B cell (primary cell): ENCODE measurements around the gene STIM1. TPM values are rescaled to one million over a fixed set of nuclear protein-coding genes. Genes with fewer than 3 reads are reported as not detected.

Experiments used
- ATAC-seq: fragments of 200-7000 bp; cut with Tn5 transposase; one replicate; pipeline ENCODE4 v1.10.0; 2021; ENCODE audit warnings: low read depth, mild to moderate bottlenecking, moderate number of reproducible peaks, moderate library complexity
- CTCF ChIA-PET: fragments of 350-600 bp; sonication (Branson Sonifier 250); formaldehyde crosslinking; loops from one replicate; lab custom pipeline; 2021; ENCODE audit warnings: antibody characterized with exemption, inconsistent platforms; lab: Charles Lee
- POLR2A ChIA-PET: fragments of 350-600 bp; sonication (Branson Sonifier 250); formaldehyde crosslinking; loops from one replicate; lab custom pipeline; 2021; ENCODE audit warnings: antibody characterized with exemption; lab: Charles Lee
- DNase-seq: peaks from one replicate; pipeline ENCODE4 v3.0.0; 2013
- H2AFZ ChIP-seq: 2 replicates; pipeline ENCODE4 v1.6.1; 2012; ENCODE audit warnings: mild to moderate bottlenecking, low read depth, low read length; ENCODE audit not compliant: insufficient read depth, poor library complexity, severe bottlenecking
- H3K27ac ChIP-seq, 2 donors: 1 replicate in 1 of 2; 2 replicates in 1 of 2; pipeline ENCODE4 v1.5.1; 2012 to 2013; ENCODE audit warnings: low read length in 2 of 2, mild to moderate bottlenecking in 2 of 2, moderate library complexity in 1 of 2
- H3K27me3 ChIP-seq, 4 experiments: fragments of 200-600 bp in 1 of 4; sonication (generic) in 1 of 4; replicated peaks in 1 of 4; 1 replicate in 2 of 4; 2 replicates in 2 of 4; pipeline versions ENCODE4 v1.6.1 to v1.7.0; 2013 to 2016; ENCODE audit warnings: low read length in 3 of 4, mild to moderate bottlenecking in 2 of 4, mixed read lengths in 1 of 4, moderate library complexity in 1 of 4; ENCODE audit not compliant: insufficient read depth in 4 of 4, control insufficient read depth in 3 of 4; ENCODE audit errors: control extremely low read depth in 1 of 4
- H3K36me3 ChIP-seq, 2 experiments: replicated peaks in 1 of 2; 1 replicate in 1 of 2; 2 replicates in 1 of 2; pipeline versions ENCODE4 v1.6.1 to v1.7.1; 2013; ENCODE audit warnings: low read length in 1 of 2; ENCODE audit not compliant: insufficient read depth in 2 of 2, control insufficient read depth in 1 of 2; ENCODE audit errors: control extremely low read depth in 1 of 2, extremely low read depth in 1 of 2
- H3K4me1 ChIP-seq, 2 donors: fragments of 200-600 bp in 1 of 2; sonication (generic) in 1 of 2; 1 replicate in 1 of 2; 2 replicates in 1 of 2; pipeline versions ENCODE4 v1.5.1 to v1.6.1; 2013 to 2017; ENCODE audit warnings: low read length in 2 of 2; ENCODE audit not compliant: control insufficient read depth in 2 of 2, insufficient read depth in 2 of 2
- H3K4me2 ChIP-seq: replicated peaks from 2 replicates; pipeline ENCODE3; 2012; ENCODE audit warnings: mild to moderate bottlenecking, low read depth, low read length; ENCODE audit not compliant: poor library complexity, severe bottlenecking
- H3K4me3 ChIP-seq, 5 experiments: fragments of 200-600 bp in 1 of 5; sonication (generic) in 1 of 5; 1 replicate in 3 of 5; 2 replicates in 2 of 5; pipeline versions ENCODE4 v1.5.1 to v1.7.0; 2011 to 2016; ENCODE audit warnings: low read length in 4 of 5, mild to moderate bottlenecking in 4 of 5, low read depth in 2 of 5, control low read depth in 1 of 5, moderate library complexity in 1 of 5; ENCODE audit not compliant: insufficient read depth in 1 of 5; ENCODE audit errors: control extremely low read depth in 1 of 5, extremely low read depth in 1 of 5
- H3K79me2 ChIP-seq: fragments of 200-600 bp; sonication (generic); one replicate; pipeline ENCODE4 v1.6.0; 2016; ENCODE audit warnings: low read length; ENCODE audit not compliant: control insufficient read depth, insufficient read depth
- H3K9ac ChIP-seq: fragments of 200-600 bp; sonication (generic); 2 replicates; pipeline ENCODE4 v1.6.1; 2017; ENCODE audit warnings: mild to moderate bottlenecking, low read length, moderate library complexity
- H3K9me3 ChIP-seq, 3 donors: one replicate each; pipeline versions ENCODE4 v1.6.1 to v1.7.1; 2013; ENCODE audit warnings: low read length in 2 of 3; ENCODE audit not compliant: control insufficient read depth in 2 of 3, insufficient read depth in 1 of 3; ENCODE audit errors: control extremely low read depth in 1 of 3
- H4K20me1 ChIP-seq: 2 replicates; pipeline ENCODE4 v1.6.0; 2012; ENCODE audit warnings: mild to moderate bottlenecking, low read length; ENCODE audit not compliant: insufficient read depth, control insufficient read depth, poor library complexity, severe bottlenecking
- H3K27ac Mint-ChIP-seq: one replicate; pipeline ENCODE4 v1.8.0; 2021; ENCODE audit warnings: mixed read lengths
- H3K27me3 Mint-ChIP-seq: one replicate; pipeline ENCODE4 v1.8.0; 2021; ENCODE audit warnings: mixed read lengths
- H3K4me1 Mint-ChIP-seq: one replicate; pipeline ENCODE4 v1.8.0; 2021; ENCODE audit warnings: mixed read lengths
- H3K4me3 Mint-ChIP-seq: one replicate; pipeline ENCODE4 v1.8.0; 2021; ENCODE audit warnings: mixed read lengths
- H3K9me3 Mint-ChIP-seq: one replicate; pipeline ENCODE4 v1.8.0; 2022; ENCODE audit warnings: mixed read lengths; ENCODE audit not compliant: insufficient read depth
- EZH2 ChIP-seq: IDR thresholded peaks from 2 replicates; pipeline ENCODE4 v1.6.1; 2012; ENCODE audit warnings: borderline replicate concordance, low read depth, mild to moderate bottlenecking, moderate library complexity, low read length; ENCODE audit not compliant: insufficient read depth, poor library complexity, severe bottlenecking
- WGBS: methylation state at CpG from one replicate; pipeline ENCODE4 v1.1.5; 2013; ENCODE audit warnings: missing lambda C conversion rate; ENCODE audit not compliant: insufficient coverage; 5-methylcytosine and 5-hydroxymethylcytosine counted together
- intact Hi-C: fragments of 100-400 bp; cut with micrococcal nuclease; formaldehyde crosslinking; loops from one replicate; pipeline ENCODE4 v1.10.0; 2022
- polyA plus RNA-seq: library from polyadenylated mRNA; depleted of rRNA; stranded (reverse); fragments of >200 nt; gene quantifications from 2 replicates; pipeline ENCODE4 v1.2.3, GENCODE V29; 2012
- total RNA-seq, 2 donors: library from RNA; stranded (reverse); fragments of 120-200 nt in 1 of 2; gene quantifications; 1 replicate in 1 of 2; 2 replicates in 1 of 2; pipeline versions ENCODE4 v1.2.3 to v1.2.4, GENCODE V29; 2013 to 2022
- TF ChIP-seq, protein P1 (sequence below): fragments of 200-600 bp; IDR thresholded peaks from one replicate; pipeline ENCODE4 v1.8.0; 2022; ENCODE audit warnings: antibody characterized with exemption, mild to moderate bottlenecking

Gene STIM1
- total and polyA plus RNA-seq, 2 donors (not counting 1 experiment from before 2014, with no cell fraction given): 59.4 to 76.7 TPM

DNA sequence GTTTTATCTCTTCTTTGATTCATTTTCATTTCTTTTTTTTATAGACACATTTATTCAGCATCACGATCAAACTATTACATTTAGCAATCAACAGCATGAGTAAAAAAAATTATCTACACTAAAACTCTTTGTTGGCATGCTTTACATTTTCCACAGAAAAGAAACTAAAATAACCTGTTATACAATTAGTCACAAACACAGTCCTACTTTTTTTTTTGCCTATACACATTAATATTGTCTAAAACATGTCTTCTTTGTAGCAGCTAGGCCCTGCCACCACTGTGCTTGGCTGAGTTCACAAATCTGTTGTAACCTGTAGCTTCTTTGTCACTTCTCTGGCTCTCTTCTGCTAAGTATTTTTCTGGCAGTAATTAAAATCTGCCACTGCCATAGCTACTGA, 117.0 kb downstream of the STIM1 start:
- H3K9ac ChIP-seq: no peak overlapping the region
- Mint-ChIP-seq H3K27me3 (no peaks in the 10 kb centered on the region), H3K4me1 (peaks cover 28% of the 10 kb centered on the region), H3K27ac (no peak overlapping the region), H3K9me3 (no peaks in the 10 kb centered on the region), H3K4me3 (no peak overlapping the region)
- DNase-seq (no peak), ATAC-seq (no peak)
- H3K4me1 ChIP-seq: no peaks in the 10 kb centered on the region
- H3K36me3 ChIP-seq: peaks cover 9 to 26% of the 10 kb centered on the region in 2 experiments
- 100% methylated on average over 1 of the region's 1 CpG for WGBS
- ChIA-PET CTCF (interaction anchor here (0.7 to 5.1 kb wide), 5 partner anchors 78 to 155 kb away, joined by 3 to 35 read pairs (median 13); partner anchors contain the start of gene STIM1), POLR2A (no interaction called here)
- H3K27ac ChIP-seq: no peak overlapping the region
- H3K4me2 ChIP-seq: no peak overlapping the region
- H2AFZ ChIP-seq: no peak overlapping the region
- no peaks in the 10 kb centered on the region for H3K27me3 ChIP-seq
- H3K4me3 ChIP-seq: no peak overlapping the region
- TF ChIP-seq, protein P1, sequence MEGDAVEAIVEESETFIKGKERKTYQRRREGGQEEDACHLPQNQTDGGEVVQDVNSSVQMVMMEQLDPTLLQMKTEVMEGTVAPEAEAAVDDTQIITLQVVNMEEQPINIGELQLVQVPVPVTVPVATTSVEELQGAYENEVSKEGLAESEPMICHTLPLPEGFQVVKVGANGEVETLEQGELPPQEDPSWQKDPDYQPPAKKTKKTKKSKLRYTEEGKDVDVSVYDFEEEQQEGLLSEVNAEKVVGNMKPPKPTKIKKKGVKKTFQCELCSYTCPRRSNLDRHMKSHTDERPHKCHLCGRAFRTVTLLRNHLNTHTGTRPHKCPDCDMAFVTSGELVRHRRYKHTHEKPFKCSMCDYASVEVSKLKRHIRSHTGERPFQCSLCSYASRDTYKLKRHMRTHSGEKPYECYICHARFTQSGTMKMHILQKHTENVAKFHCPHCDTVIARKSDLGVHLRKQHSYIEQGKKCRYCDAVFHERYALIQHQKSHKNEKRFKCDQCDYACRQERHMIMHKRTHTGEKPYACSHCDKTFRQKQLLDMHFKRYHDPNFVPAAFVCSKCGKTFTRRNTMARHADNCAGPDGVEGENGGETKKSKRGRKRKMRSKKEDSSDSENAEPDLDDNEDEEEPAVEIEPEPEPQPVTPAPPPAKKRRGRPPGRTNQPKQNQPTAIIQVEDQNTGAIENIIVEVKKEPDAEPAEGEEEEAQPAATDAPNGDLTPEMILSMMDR: no peak
- TF ChIP-seq EZH2: no peak
- H3K79me2 ChIP-seq: peaks cover 69% of the 10 kb centered on the region
- intact Hi-C loops: loop anchor here (2.0 kb wide), 1 partner anchor 124 kb away; no protein-coding TSS in a partner anchor
- H4K20me1 ChIP-seq: peaks cover 23% of the 10 kb centered on the region
- H3K9me3 ChIP-seq: no peaks in the 10 kb centered on the region

DNA sequence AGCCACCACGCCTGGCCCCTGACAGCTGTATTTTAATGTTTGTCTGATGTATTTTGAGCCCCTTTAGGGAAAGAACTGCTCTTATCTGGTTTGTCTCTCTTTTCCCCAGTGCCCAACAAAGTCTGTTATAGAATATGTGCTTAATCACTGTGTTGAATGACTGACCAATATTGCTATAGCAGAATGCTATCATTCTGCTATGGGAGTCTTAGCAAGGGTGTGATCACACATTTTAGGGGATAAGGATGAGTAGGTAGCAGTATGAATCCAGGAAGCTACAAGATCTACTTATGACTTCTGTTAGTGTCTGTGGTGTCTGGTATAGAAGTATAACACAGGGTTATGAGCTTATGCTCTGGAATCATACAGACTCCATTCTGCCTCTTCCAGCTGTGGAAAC, 121.6 kb downstream of the STIM1 start:
- Mint-ChIP-seq H3K4me1 (peaks cover 34% of the 10 kb centered on the region), H3K27ac (no peak overlapping the region), H3K27me3 (no peaks in the 10 kb centered on the region), H3K9me3 (no peaks in the 10 kb centered on the region), H3K4me3 (no peak overlapping the region)
- Histone ChIP-seq H2AFZ (no peak overlapping the region), H3K79me2 (peaks cover 89% of the 10 kb centered on the region), H3K9me3 (no peaks in the 10 kb centered on the region), H3K27me3 (no peaks in the 10 kb centered on the region), H3K36me3 (peaks cover 1 to 3% of the 10 kb centered on the region in 2 experiments), H3K4me2 (no peak overlapping the region), H3K4me3 (no peak overlapping the region), H3K4me1 (no peaks in the 10 kb centered on the region), H4K20me1 (peaks cover 20% of the 10 kb centered on the region), H3K9ac (no peak overlapping the region), H3K27ac (no peak overlapping the region)
- WGBS: no CpG with 5 or more reads among the region's 1 CpG
- intact Hi-C loops: no loop called here
- TF ChIP-seq, protein P1: no peak
- TF ChIP-seq EZH2: no peak
- ChIA-PET CTCF (interaction anchor here (1.0 to 2.1 kb wide), 4 partner anchors 11 to 136 kb away, joined by 3 to 10 read pairs (median 6); partner anchors contain the start of gene STIM1), POLR2A (no interaction called here)
- ATAC-seq (no peak), DNase-seq (no peak)
